ENCODE measurements around the gene PAX9.

DNA sequence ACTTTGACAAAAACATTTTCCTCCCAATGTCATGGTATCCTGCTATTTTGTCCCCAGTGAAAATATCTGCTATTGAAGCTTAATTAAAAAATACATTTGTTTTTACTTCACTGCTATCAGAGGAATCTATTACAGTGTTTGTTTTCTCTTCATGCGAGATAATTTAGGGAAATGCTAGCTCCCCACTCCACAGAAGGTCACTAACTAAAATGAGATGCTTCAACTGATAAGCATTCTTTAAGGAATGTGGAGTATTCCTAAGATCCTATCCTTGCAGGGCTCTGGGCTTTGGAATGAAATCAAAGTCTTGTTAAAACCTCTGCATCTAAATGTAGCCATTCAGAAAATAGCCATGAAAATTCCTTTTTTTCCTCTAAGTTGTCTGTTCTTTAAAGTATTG, 39.5 kb downstream of the PAX9 start:
- TF ChIP-seq, protein P1, sequence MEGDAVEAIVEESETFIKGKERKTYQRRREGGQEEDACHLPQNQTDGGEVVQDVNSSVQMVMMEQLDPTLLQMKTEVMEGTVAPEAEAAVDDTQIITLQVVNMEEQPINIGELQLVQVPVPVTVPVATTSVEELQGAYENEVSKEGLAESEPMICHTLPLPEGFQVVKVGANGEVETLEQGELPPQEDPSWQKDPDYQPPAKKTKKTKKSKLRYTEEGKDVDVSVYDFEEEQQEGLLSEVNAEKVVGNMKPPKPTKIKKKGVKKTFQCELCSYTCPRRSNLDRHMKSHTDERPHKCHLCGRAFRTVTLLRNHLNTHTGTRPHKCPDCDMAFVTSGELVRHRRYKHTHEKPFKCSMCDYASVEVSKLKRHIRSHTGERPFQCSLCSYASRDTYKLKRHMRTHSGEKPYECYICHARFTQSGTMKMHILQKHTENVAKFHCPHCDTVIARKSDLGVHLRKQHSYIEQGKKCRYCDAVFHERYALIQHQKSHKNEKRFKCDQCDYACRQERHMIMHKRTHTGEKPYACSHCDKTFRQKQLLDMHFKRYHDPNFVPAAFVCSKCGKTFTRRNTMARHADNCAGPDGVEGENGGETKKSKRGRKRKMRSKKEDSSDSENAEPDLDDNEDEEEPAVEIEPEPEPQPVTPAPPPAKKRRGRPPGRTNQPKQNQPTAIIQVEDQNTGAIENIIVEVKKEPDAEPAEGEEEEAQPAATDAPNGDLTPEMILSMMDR (CRISPR knock-in tag; IDR thresholded peaks at IDR 0.05), result no peak
- no peak for TF ChIP-seq EZH2 (conservative IDR thresholded peaks at IDR 0.05; ENCODE audit: low read depth, low read length)
- TF ChIP-seq SSRP1 (CRISPR knock-in tag; IDR thresholded peaks at IDR 0.05), result no peak
- TF ChIP-seq SMAD3 (CRISPR knock-in tag; IDR thresholded peaks at IDR 0.05), result no peak
- TF ChIP-seq REST (IDR thresholded peaks at IDR 0.05; ENCODE audit: borderline replicate concordance in 1 of 2, low read depth in 1 of 2, low read length in 2 of 2), result no peak
- TF ChIP-seq ZIK1 (CRISPR knock-in tag; IDR thresholded peaks at IDR 0.05; ENCODE audit: borderline replicate concordance, low read depth), result no peak
- TF ChIP-seq ARNT (IDR thresholded peaks at IDR 0.05), result no peak
- no peak for TF ChIP-seq SP5 (CRISPR knock-in tag; IDR thresholded peaks at IDR 0.05; ENCODE audit: borderline replicate concordance, low read depth)
- TF ChIP-seq POLR2AphosphoS5 (IDR thresholded peaks at IDR 0.05; ENCODE audit: low read depth, low read length), result no peak
- TF ChIP-seq, protein P2, sequence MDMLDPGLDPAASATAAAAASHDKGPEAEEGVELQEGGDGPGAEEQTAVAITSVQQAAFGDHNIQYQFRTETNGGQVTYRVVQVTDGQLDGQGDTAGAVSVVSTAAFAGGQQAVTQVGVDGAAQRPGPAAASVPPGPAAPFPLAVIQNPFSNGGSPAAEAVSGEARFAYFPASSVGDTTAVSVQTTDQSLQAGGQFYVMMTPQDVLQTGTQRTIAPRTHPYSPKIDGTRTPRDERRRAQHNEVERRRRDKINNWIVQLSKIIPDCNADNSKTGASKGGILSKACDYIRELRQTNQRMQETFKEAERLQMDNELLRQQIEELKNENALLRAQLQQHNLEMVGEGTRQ (IDR thresholded peaks at IDR 0.05; ENCODE audit: low read depth, low read length), result no peak
- TF ChIP-seq, protein P2 (CRISPR knock-in tag; IDR thresholded peaks at IDR 0.05; ENCODE audit: borderline replicate concordance), result no peak
- TF ChIP-seq KDM1A (CRISPR knock-in tag; IDR thresholded peaks at IDR 0.05), result no peak
- no peak for TF ChIP-seq ZBTB7A (CRISPR knock-in tag; IDR thresholded peaks at IDR 0.05)
- TF ChIP-seq POLR2A (IDR thresholded peaks at IDR 0.05; ENCODE audit: insufficient read depth in 1 of 2, low read depth in 2 of 2, low read length in 2 of 2), result no peak
- no peak for TF ChIP-seq KDM4B (CRISPR knock-in tag; IDR thresholded peaks at IDR 0.05)

Measured in HepG2 (cell line).